ENCODE data around the gene CLTCL1.
"Not testable (repeated sequence)": the region's sequence is repeated elsewhere in the genome, so short reads cannot be mapped to it uniquely, and the experiment has no call there.

The CLTCL1 gene

DNA sequence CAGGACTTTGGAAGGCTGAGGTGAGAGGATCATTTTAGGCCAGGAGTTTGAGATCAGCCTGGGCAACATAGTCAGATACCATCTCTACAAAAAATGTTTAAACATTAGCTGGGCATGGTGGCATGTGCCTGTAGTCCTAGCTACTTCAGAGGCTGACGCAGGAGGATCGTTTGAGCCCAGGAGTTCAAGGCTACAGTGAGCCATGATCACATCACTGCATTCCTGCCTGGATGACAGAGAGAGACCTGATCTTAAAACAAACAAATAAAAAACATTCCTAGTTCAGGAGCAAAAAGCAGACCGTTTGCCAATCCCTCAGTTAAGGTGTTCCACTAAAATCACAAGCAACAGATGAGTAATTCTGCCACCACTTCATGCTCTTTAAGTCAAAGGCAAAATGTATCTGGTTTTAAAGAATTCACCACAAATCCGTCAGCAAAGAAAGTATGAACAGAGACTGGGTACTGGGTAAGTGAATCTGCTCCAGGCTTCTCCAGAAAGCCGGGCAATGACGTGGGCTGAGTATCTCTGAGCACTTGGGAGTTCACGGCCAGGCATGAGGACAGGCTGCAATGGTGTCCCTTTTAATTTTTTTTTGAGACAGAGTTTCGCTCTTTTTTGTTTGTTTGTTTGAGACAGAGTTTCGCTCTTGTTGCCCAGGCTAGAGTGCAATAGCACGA, 19.5 kb downstream of the CLTCL1 start:
- Histone ChIP-seq H3K9me3 (ENCODE audit: insufficient read depth, low read depth, low read length) (no peaks in the 10 kb centered on the region), H3K9ac (ENCODE audit: low read depth, low read length) (no peak overlapping the region), H3K4me1 (ENCODE audit: insufficient read depth, low read length) (0 out of 2 replicates have a peak, but pooled peaks cover 4% of the 10 kb centered on the region), H3K27ac (ENCODE audit: low read depth, low read length) (no peak overlapping the region), H3K36me3 (ENCODE audit: insufficient read depth, low read length) (peaks cover 13% of the 10 kb centered on the region; the same call in 1 of the 2 replicates), H3K27me3 (ENCODE audit: insufficient read depth, low read length) (no peaks in the 10 kb centered on the region), H3K4me3 (ENCODE audit: low read length) (no peak overlapping the region)
- WGBS: 94% methylated on average over 10 of the region's 10 CpGs

DNA sequence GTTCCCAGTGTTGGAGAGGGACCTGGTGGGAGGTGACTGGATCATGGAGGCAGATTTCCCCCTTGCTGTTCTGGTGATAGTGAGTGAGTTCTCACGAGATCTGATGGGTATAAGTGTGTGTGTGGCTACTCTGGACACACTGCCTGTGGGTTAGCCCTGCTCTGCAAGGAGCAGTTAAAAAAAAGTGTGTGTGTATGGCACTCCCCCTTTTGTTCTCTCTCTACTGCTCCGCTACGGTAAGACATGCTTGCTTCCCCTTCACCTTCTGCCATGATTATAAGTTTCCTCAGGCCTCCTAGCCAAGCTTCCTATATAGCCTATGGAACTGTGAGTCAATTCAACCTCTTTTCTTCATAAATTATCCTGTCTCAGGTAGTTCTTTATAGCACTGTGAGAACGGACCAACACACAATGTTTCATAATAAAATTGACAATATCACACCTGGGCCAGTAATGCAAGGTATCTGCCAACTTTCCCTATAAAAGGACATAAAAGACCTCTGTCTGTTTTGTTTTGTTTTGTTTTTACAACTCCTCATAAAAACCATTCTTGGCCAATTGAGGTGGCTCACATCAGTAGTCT, 20.2 kb downstream of the CLTCL1 start:
- peaks cover 5% of the 10 kb centered on the region; the same call in 1 of the 2 replicates for H3K9me3 ChIP-seq (ENCODE audit: insufficient read depth, low read depth, low read length)
- no peak overlapping the region for H3K9ac ChIP-seq (ENCODE audit: low read depth, low read length)
- no peak overlapping the region for H3K27ac ChIP-seq (ENCODE audit: low read depth, low read length)
- H3K27me3 ChIP-seq (ENCODE audit: insufficient read depth, low read length): no peaks in the 10 kb centered on the region
- WGBS: 84% methylated on average over 4 of the region's 4 CpGs
- H3K36me3 ChIP-seq (ENCODE audit: insufficient read depth, low read length): peaks cover 13% of the 10 kb centered on the region; the same call in 1 of the 2 replicates
- no peak overlapping the region for H3K4me3 ChIP-seq (ENCODE audit: low read length)
- 0 out of 2 replicates have a peak, but pooled peaks cover 4% of the 10 kb centered on the region for H3K4me1 ChIP-seq (ENCODE audit: insufficient read depth, low read length)

DNA sequence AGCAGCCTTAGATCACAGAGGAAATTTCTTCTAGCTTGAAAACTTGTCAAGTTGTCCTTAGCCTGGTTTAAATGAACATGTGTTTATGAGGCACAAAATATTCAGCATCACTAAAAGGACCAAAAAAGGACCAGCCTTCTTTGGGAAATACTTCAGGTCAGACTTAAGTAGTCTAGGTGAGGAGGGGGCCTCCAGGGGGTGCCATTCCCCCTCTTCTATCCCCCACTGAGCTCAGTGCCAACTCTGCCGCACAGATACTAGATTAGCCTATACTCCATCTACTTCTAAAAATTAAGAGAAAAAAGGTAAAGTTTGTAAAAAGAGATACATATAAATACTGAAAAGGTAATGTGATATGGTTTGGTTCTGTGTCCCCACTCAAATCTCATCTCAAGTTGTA, 20.6 kb downstream of the CLTCL1 start:
- peaks cover 13% of the 10 kb centered on the region; the same call in 1 of the 2 replicates for H3K36me3 ChIP-seq (ENCODE audit: insufficient read depth, low read length)
- H3K9me3 ChIP-seq (ENCODE audit: insufficient read depth, low read depth, low read length): peaks cover 5% of the 10 kb centered on the region; the same call in 1 of the 2 replicates
- no peak overlapping the region for H3K9ac ChIP-seq (ENCODE audit: low read depth, low read length)
- H3K27me3 ChIP-seq (ENCODE audit: insufficient read depth, low read length): no peaks in the 10 kb centered on the region
- no peak overlapping the region for H3K27ac ChIP-seq (ENCODE audit: low read depth, low read length)
- H3K4me3 ChIP-seq (ENCODE audit: low read length): no peak overlapping the region
- 0 out of 2 replicates have a peak, but pooled peaks cover under 1% of the 10 kb centered on the region for H3K4me1 ChIP-seq (ENCODE audit: insufficient read depth, low read length)
- no CpG with 5 or more reads among the region's 1 CpG for WGBS

DNA sequence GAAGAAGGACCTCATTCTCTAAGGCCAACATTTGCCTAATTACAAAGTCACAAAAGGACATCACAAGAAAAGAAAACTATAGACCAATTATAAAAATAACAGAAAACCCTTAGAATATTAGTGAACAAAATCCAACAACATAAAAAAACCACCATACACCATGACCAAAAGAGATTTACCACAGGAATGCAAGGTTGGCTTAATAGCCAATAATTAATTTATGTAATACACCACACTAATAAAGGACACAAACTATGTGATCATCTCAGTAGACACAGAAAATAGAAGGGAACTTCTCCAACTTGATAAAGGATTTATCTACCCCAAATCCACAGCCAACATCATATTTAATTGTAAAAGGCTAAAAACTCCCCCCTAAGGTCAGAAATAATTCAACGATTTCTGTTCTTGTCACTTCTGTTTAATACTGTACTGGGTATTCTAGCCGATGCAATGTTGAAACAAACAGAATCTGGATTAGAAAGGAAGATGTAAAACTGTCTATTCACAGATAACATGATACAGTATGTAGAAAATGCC, 24.9 kb downstream of the CLTCL1 start:
- H3K4me1 ChIP-seq (ENCODE audit: insufficient read depth, low read length): no peaks in the 10 kb centered on the region
- H3K9me3 ChIP-seq (ENCODE audit: insufficient read depth, low read depth, low read length): peaks cover 5% of the 10 kb centered on the region; the same call in 1 of the 2 replicates
- H3K27ac ChIP-seq (ENCODE audit: low read depth, low read length): no peak overlapping the region
- peaks cover 2% of the 10 kb centered on the region; the same call in 1 of the 2 replicates for H3K36me3 ChIP-seq (ENCODE audit: insufficient read depth, low read length)
- H3K4me3 ChIP-seq (ENCODE audit: low read length): no peak overlapping the region
- 100% methylated on average over 2 of the region's 2 CpGs for WGBS
- no peak overlapping the region for H3K9ac ChIP-seq (ENCODE audit: low read depth, low read length)
- H3K27me3 ChIP-seq (ENCODE audit: insufficient read depth, low read length): no peaks in the 10 kb centered on the region

DNA sequence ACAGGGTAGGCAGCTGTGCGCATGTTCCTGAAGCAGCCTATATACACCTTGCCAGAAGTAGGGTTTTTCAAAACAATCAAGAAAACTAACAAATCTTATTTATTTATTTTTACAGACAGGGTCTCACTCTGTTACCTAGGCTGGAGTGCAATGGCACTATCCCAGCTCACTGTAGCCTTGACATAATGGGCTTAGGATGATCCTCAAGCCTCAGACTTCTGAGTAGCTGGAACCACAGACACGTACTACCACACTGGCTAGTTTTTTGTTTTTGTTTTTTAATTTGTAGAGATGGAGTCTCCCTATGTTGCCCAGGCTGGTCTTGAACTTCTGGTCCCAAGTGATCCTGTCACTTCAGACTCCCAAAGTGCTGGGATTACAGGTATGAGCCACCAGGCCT, 25.7 kb downstream of the CLTCL1 start:
- H3K36me3 ChIP-seq (ENCODE audit: insufficient read depth, low read length): peaks cover 4% of the 10 kb centered on the region
- H3K9me3 ChIP-seq (ENCODE audit: insufficient read depth, low read depth, low read length): peaks cover 5% of the 10 kb centered on the region; the same call in 1 of the 2 replicates
- no peak overlapping the region for H3K4me3 ChIP-seq (ENCODE audit: low read length)
- no peaks in the 10 kb centered on the region for H3K27me3 ChIP-seq (ENCODE audit: insufficient read depth, low read length)
- 96% methylated on average over 2 of the region's 2 CpGs for WGBS
- H3K27ac ChIP-seq (ENCODE audit: low read depth, low read length): no peak overlapping the region
- H3K4me1 ChIP-seq (ENCODE audit: insufficient read depth, low read length): no peaks in the 10 kb centered on the region
- H3K9ac ChIP-seq (ENCODE audit: low read depth, low read length): no peak overlapping the region

DNA sequence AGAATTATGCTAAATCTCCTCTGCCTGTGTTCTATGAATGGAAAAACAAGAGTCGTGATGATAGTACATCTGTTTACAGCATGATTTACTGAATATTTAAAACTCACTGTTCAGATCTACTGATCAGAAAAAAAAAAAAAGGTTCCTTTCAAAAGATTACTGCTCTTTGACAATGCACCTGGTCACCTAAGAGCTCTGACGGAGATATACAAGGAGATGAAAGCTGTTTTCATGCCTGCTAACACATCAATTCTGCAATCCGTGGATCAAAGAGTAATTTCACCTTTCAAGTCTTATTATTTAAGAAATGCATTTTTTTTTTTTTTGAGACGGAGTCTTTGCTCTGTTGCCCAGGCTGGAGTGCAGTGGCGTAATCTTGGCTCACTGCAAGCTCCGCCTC, 30.7 kb downstream of the CLTCL1 start:
- Histone ChIP-seq H3K27ac (ENCODE audit: low read depth, low read length) (no peak overlapping the region), H3K9ac (ENCODE audit: low read depth, low read length) (no peak overlapping the region), H3K4me3 (ENCODE audit: low read length) (no peak overlapping the region), H3K4me1 (ENCODE audit: insufficient read depth, low read length) (no peaks in the 10 kb centered on the region), H3K9me3 (ENCODE audit: insufficient read depth, low read depth, low read length) (no peaks in the 10 kb centered on the region), H3K36me3 (ENCODE audit: insufficient read depth, low read length) (peaks cover 8% of the 10 kb centered on the region; the same call in 1 of the 2 replicates), H3K27me3 (ENCODE audit: insufficient read depth, low read length) (no peaks in the 10 kb centered on the region)
- WGBS: 90% methylated on average over 5 of the region's 6 CpGs

DNA sequence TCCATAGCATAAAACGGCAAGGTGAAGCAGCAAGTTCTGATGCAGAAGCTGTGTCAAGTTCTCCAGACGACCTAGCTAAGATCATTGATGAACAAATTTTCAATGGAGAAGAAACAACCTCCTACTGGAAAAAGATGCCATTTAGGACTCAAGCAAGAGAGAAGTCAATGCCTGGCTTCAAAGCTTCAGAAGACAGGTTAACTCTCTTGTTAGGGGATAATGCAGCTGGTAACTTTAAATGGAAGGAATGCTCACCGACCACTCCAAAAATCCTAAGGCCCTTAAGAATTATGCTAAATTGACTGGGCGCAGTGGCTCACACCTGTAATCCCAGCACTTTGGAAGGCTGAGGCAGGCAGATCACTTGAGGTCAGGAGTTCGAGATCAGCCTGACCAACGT, 31.3 kb downstream of the CLTCL1 start:
- H3K9ac ChIP-seq (ENCODE audit: low read depth, low read length): no peak overlapping the region
- WGBS: 92% methylated on average over 6 of the region's 6 CpGs
- H3K27ac ChIP-seq (ENCODE audit: low read depth, low read length): no peak overlapping the region
- H3K4me3 ChIP-seq (ENCODE audit: low read length): no peak overlapping the region
- H3K4me1 ChIP-seq (ENCODE audit: insufficient read depth, low read length): no peaks in the 10 kb centered on the region
- H3K9me3 ChIP-seq (ENCODE audit: insufficient read depth, low read depth, low read length): no peaks in the 10 kb centered on the region
- no peaks in the 10 kb centered on the region for H3K27me3 ChIP-seq (ENCODE audit: insufficient read depth, low read length)
- H3K36me3 ChIP-seq (ENCODE audit: insufficient read depth, low read length): peaks cover 8% of the 10 kb centered on the region; the same call in 1 of the 2 replicates

DNA sequence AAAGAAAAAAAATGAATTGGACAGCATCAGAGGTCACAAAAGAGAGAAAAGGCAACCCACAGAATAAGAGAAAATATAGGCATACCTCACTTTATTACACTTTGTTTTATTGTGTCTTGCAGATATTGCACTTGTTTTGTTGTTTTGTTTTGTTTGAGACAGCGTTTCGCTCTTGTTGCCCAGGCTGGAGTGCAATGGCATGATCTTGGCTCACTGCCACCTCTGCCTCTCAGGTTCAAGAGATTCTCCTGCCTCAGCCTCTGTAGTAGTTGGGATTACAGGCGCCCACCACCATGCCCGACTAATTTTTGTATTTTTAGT, 32.6 kb downstream of the CLTCL1 start:
- not testable (repeated sequence) for H3K4me1 ChIP-seq (ENCODE audit: insufficient read depth, low read length); H3K4me3 ChIP-seq (ENCODE audit: low read length); H3K9me3 ChIP-seq (ENCODE audit: insufficient read depth, low read depth, low read length); H3K9ac ChIP-seq (ENCODE audit: low read depth, low read length); H3K27ac ChIP-seq (ENCODE audit: low read depth, low read length); H3K27me3 ChIP-seq (ENCODE audit: insufficient read depth, low read length); H3K36me3 ChIP-seq (ENCODE audit: insufficient read depth, low read length)
- WGBS: 99% methylated on average over 3 of the region's 4 CpGs

DNA sequence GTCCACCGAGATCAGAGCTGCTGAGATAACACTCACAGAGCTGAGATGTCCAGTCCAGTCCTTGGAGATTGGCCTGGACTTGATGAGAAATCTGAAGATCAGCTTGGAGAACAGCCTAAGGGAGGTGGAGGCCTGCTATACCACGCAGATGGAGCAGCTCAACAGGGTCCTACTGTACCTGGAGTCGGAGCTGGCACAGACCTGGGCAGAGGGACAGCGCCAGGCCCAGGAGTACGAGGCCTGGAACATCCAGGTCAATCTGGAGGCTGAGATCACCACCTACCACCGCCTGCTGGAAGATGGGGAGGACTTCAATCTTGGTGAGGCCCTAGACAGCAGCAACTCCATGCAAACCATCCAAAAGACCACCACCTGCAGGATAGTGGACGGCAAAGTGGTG, 33.1 kb downstream of the CLTCL1 start:
- Histone ChIP-seq H3K4me1 (ENCODE audit: insufficient read depth, low read length) (no peaks in the 10 kb centered on the region), H3K36me3 (ENCODE audit: insufficient read depth, low read length) (peaks cover 8% of the 10 kb centered on the region; the same call in 1 of the 2 replicates), H3K27ac (ENCODE audit: low read depth, low read length) (no peak overlapping the region), H3K9ac (ENCODE audit: low read depth, low read length) (no peak overlapping the region), H3K27me3 (ENCODE audit: insufficient read depth, low read length) (no peaks in the 10 kb centered on the region), H3K4me3 (ENCODE audit: low read length) (no peak overlapping the region), H3K9me3 (ENCODE audit: insufficient read depth, low read depth, low read length) (no peaks in the 10 kb centered on the region)
- WGBS: 95% methylated on average over 7 of the region's 7 CpGs

DNA sequence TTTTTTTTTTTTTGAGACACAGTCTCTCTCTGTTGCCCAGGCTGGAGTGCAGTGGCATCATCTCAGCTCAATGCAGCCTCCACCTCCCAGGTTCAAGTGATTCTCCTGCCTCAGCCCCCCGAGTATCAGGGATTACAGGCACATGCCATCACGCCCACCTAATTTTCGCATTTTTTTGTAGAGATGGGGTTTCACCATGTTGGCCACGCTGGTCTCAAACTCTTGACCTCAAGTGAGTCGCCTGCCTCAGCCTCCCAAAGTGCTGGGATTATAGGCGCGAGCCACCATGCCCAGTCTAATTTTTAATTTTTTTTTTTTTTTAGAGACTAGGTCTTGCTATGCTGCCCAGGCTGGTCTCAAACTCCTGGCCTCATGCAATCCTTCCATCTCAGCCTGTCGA, 35.2 kb downstream of the CLTCL1 start:
- not testable (repeated sequence) for H3K9me3 ChIP-seq (ENCODE audit: insufficient read depth, low read depth, low read length); H3K27ac ChIP-seq (ENCODE audit: low read depth, low read length); H3K27me3 ChIP-seq (ENCODE audit: insufficient read depth, low read length); H3K9ac ChIP-seq (ENCODE audit: low read depth, low read length); H3K4me1 ChIP-seq (ENCODE audit: insufficient read depth, low read length); H3K4me3 ChIP-seq (ENCODE audit: low read length)
- WGBS: 95% methylated on average over 8 of the region's 8 CpGs
- peaks cover 13% of the 10 kb centered on the region; the same call in 1 of the 2 replicates for H3K36me3 ChIP-seq (ENCODE audit: insufficient read depth, low read length)

DNA sequence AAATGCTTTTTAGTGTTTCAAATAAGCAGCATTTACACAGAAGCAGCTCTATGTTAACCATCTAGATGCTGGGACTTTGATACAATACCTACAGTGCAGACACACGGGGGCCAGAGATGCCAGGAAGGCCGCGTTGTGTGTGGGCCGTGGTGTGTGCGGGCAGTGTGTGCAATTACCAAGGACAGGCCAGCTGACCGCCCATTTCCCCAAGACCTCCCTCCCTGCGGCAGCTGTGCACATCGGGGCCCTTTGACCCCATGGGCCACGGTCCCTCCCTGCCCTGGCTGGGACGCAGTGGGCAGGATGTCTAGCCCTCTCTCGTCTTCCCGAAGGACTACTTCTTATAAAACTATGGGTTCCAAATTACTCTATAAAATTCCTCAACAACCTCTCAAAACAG, 38.4 kb downstream of the CLTCL1 start:
- 95% methylated on average over 12 of the region's 12 CpGs for WGBS
- Histone ChIP-seq H3K27me3 (ENCODE audit: insufficient read depth, low read length) (no peaks in the 10 kb centered on the region), H3K9ac (ENCODE audit: low read depth, low read length) (no peak overlapping the region), H3K4me1 (ENCODE audit: insufficient read depth, low read length) (no peaks in the 10 kb centered on the region), H3K9me3 (ENCODE audit: insufficient read depth, low read depth, low read length) (no peaks in the 10 kb centered on the region), H3K4me3 (ENCODE audit: low read length) (no peak overlapping the region), H3K36me3 (ENCODE audit: insufficient read depth, low read length) (peaks cover 12% of the 10 kb centered on the region; the same call in 1 of the 2 replicates), H3K27ac (ENCODE audit: low read depth, low read length) (no peak overlapping the region)

Measured in HUES64 (cell line).